GM21515 (cell line): ENCODE measurements around the gene SCTR.

ENCODE experiments used
- ATAC-seq: cut with Tn5 transposase; IDR thresholded peaks from one replicate; pipeline ENCODE4 v1.9.1; 2021; ENCODE audit not compliant: unreplicated experiment

Gene SCTR

GRCh38 chr2:119488245-119489214 is 35.8 kb downstream of the SCTR start:
- ATAC-seq: peak; percentile 3

- ATAC-seq: peak; percentile 71
Measured at GRCh38 chr2:119487434-119488244, 36.6 kb downstream of the SCTR start.

GRCh38 chr2:119486886-119487285 is 37.4 kb downstream of the SCTR start:
- no peak for ATAC-seq

GRCh38 chr2:119486196-119486827 is 38.0 kb downstream of the SCTR start:
- ATAC-seq: no peak

- no peak for ATAC-seq
Measured at GRCh38 chr2:119485336-119486110, 38.8 kb downstream of the SCTR start.

GRCh38 chr2:119484834-119485233 is 39.4 kb downstream of the SCTR start:
- ATAC-seq: no peak

GRCh38 chr2:119483896-119484718 is 40.2 kb downstream of the SCTR start:
- no peak for ATAC-seq

- no peak for ATAC-seq
Measured at GRCh38 chr2:119483395-119483753, 40.9 kb downstream of the SCTR start.

- no peak for ATAC-seq
Measured at GRCh38 chr2:119482481-119483394, 41.5 kb downstream of the SCTR start.

GRCh38 chr2:119481501-119482455 is 42.5 kb downstream of the SCTR start:
- no peak for ATAC-seq

- ATAC-seq: no peak
Measured at GRCh38 chr2:119480718-119481142, 43.6 kb downstream of the SCTR start.

- no peak for ATAC-seq
Measured at GRCh38 chr2:119480184-119480583, 44.1 kb downstream of the SCTR start.

- no peak for ATAC-seq
Measured at GRCh38 chr2:119478978-119479295, 45.3 kb downstream of the SCTR start.

- ATAC-seq: no peak
Measured at GRCh38 chr2:119478188-119478977, 45.9 kb downstream of the SCTR start.

- no peak for ATAC-seq
Measured at GRCh38 chr2:119477113-119477505, 47.2 kb downstream of the SCTR start.

- ATAC-seq: peak; percentile 56
Measured at GRCh38 chr2:119476301-119477112, 47.8 kb downstream of the SCTR start.
